GM10266 (cell line): ENCODE data around the gene WTIP.
"Not testable (repeated sequence)": the region's sequence is repeated elsewhere in the genome, so short reads cannot be mapped to it uniquely, and the experiment has no call there.

Experiments used
- DNase-seq: peaks from one replicate; pipeline ENCODE4 v3.0.0; 2012; ENCODE audit errors: extremely low spot score
- CTCF ChIP-seq: IDR thresholded peaks from 2 replicates; pipeline ENCODE4 v1.5.1; 2012; ENCODE audit warnings: mild to moderate bottlenecking, low read depth; ENCODE audit not compliant: control insufficient read depth, insufficient read depth; ENCODE audit errors: missing control alignments

Gene WTIP

GRCh38 chr19:34457446-34457845 lies 24.1 kb upstream of the WTIP start:
- no peak for DNase-seq
- no peak for TF ChIP-seq CTCF

GRCh38 chr19:34458677-34459076 lies 22.9 kb upstream of the WTIP start:
- no peak for TF ChIP-seq CTCF

GRCh38 chr19:34459614-34460013 lies 21.9 kb upstream of the WTIP start:
- DNase-seq: no peak
- no peak for TF ChIP-seq CTCF

More at GRCh38 chr19:34458677-34459076, 22.9 kb upstream of the WTIP start:
- no peak for DNase-seq

GRCh38 chr19:34461375-34462100 lies 20.0 kb upstream of the WTIP start:
- no peak for DNase-seq
- no peak for TF ChIP-seq CTCF

- DNase-seq: not testable (repeated sequence)
Observed at GRCh38 chr19:34464785-34465184, 16.8 kb upstream of the WTIP start.

- no peak for TF ChIP-seq CTCF
- DNase-seq: no peak
Observed at GRCh38 chr19:34468409-34468808, 13.1 kb upstream of the WTIP start.

- not testable (repeated sequence) for DNase-seq
Observed at GRCh38 chr19:34469026-34469425, 12.5 kb upstream of the WTIP start.

GRCh38 chr19:34471906-34472700 lies 9.5 kb upstream of the WTIP start:
- TF ChIP-seq CTCF: no peak
- DNase-seq: no peak
